Panc1 (cell line): Measurements from ENCODE around the gene DNAH3.

Source experiments
- TCF7L2 ChIP-seq: IDR thresholded peaks from 2 replicates; pipeline ENCODE4 v1.6.1; 2011; ENCODE audit warnings: mild to moderate bottlenecking, low read depth, low read length, inconsistent platforms
- TF ChIP-seq, protein P1 (sequence below): fragments of 450-650 bp; IDR thresholded peaks from 2 replicates; pipeline ENCODE4 v1.5.1; 2017; ENCODE audit warnings: mild to moderate bottlenecking
- TF ChIP-seq, protein P2 (sequence below), 2 experiments: IDR thresholded peaks; 2 replicates each; pipeline ENCODE4 v1.6.1; 2011 to 2012; ENCODE audit warnings: low read depth in 2 of 2, control low read depth in 1 of 2, low read length in 1 of 2, mild to moderate bottlenecking in 1 of 2, moderate library complexity in 1 of 2; ENCODE audit not compliant: insufficient read depth in 1 of 2

DNA sequence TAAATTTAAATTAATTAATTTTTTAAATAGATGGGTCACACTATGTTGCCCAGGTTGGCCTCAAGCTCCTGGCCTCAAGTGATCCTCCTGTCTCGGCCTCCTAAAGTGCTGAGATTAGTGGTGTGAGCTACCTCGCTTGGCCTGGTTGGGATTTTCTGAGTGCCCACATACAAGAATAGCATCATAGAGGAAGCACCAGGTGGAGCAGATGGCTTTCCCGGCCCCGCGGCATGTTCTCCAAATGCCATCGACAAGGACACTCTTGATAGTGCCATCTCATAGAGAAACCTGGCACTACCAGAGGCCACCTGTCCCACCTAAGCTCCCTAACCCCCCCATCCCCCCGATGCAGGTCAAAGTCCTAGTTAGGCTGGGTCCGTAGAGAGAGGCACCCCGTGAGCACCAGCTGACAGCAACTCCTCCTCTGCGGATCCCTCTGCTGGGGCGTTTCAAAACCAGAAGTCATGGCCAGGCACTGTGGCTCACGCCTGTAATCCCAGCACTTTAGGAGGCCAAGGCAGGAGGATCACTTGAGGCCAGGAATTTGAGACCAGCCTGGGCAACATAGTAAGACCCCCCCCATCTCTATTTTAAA lies 65.9 kb downstream of the DNAH3 start:
- TF ChIP-seq, protein P1, sequence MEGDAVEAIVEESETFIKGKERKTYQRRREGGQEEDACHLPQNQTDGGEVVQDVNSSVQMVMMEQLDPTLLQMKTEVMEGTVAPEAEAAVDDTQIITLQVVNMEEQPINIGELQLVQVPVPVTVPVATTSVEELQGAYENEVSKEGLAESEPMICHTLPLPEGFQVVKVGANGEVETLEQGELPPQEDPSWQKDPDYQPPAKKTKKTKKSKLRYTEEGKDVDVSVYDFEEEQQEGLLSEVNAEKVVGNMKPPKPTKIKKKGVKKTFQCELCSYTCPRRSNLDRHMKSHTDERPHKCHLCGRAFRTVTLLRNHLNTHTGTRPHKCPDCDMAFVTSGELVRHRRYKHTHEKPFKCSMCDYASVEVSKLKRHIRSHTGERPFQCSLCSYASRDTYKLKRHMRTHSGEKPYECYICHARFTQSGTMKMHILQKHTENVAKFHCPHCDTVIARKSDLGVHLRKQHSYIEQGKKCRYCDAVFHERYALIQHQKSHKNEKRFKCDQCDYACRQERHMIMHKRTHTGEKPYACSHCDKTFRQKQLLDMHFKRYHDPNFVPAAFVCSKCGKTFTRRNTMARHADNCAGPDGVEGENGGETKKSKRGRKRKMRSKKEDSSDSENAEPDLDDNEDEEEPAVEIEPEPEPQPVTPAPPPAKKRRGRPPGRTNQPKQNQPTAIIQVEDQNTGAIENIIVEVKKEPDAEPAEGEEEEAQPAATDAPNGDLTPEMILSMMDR = no peak
- TF ChIP-seq, protein P2, sequence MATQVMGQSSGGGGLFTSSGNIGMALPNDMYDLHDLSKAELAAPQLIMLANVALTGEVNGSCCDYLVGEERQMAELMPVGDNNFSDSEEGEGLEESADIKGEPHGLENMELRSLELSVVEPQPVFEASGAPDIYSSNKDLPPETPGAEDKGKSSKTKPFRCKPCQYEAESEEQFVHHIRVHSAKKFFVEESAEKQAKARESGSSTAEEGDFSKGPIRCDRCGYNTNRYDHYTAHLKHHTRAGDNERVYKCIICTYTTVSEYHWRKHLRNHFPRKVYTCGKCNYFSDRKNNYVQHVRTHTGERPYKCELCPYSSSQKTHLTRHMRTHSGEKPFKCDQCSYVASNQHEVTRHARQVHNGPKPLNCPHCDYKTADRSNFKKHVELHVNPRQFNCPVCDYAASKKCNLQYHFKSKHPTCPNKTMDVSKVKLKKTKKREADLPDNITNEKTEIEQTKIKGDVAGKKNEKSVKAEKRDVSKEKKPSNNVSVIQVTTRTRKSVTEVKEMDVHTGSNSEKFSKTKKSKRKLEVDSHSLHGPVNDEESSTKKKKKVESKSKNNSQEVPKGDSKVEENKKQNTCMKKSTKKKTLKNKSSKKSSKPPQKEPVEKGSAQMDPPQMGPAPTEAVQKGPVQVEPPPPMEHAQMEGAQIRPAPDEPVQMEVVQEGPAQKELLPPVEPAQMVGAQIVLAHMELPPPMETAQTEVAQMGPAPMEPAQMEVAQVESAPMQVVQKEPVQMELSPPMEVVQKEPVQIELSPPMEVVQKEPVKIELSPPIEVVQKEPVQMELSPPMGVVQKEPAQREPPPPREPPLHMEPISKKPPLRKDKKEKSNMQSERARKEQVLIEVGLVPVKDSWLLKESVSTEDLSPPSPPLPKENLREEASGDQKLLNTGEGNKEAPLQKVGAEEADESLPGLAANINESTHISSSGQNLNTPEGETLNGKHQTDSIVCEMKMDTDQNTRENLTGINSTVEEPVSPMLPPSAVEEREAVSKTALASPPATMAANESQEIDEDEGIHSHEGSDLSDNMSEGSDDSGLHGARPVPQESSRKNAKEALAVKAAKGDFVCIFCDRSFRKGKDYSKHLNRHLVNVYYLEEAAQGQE (IDR thresholded peaks at IDR 0.05; ENCODE audit: insufficient read depth in 1 of 2, low read depth in 2 of 2, low read length in 1 of 2) = no peak
- TF ChIP-seq TCF7L2 = no peak
